ENCODE results near the gene NUP54. TPM values are rescaled to one million over a fixed set of nuclear protein-coding genes. Genes with fewer than 3 reads are reported as not detected.

The NUP54 gene
- total and polyA plus RNA-seq, 9 of the 15 experiments (the other 6 are each of a cell fraction or from before 2014, with no cell fraction given), result 29.6 to 115 (median 67.7) TPM

DNA sequence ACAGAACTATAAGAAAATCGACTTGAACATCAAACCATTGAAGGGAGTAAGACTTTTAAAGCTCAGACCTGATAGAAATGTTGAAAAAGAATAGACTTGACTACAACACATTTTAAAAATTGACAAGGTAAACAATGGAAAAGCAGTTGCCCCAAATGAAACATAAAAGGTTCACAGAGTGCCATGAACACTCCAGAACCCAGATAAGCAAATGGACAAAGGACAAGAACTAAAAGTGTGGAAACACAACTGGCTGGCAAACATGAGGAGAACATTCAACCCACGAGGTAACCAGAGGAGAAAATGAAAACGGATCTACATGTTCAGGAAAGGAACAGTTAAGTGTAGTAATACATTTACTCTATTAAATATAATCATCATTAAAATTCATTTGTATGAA, 39.0 kb upstream of the NUP54 start (continued):
- TF ChIP-seq, protein P1, sequence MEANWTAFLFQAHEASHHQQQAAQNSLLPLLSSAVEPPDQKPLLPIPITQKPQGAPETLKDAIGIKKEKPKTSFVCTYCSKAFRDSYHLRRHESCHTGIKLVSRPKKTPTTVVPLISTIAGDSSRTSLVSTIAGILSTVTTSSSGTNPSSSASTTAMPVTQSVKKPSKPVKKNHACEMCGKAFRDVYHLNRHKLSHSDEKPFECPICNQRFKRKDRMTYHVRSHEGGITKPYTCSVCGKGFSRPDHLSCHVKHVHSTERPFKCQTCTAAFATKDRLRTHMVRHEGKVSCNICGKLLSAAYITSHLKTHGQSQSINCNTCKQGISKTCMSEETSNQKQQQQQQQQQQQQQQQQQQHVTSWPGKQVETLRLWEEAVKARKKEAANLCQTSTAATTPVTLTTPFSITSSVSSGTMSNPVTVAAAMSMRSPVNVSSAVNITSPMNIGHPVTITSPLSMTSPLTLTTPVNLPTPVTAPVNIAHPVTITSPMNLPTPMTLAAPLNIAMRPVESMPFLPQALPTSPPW (CRISPR knock-in tag; IDR thresholded peaks at IDR 0.05), result no peak
- no peak for TF ChIP-seq RBM34 (IDR thresholded peaks at IDR 0.05; ENCODE audit: borderline replicate concordance, insufficient read depth, low read length)
- no peak for TF ChIP-seq PHF20 (IDR thresholded peaks at IDR 0.05; ENCODE audit: partially characterized antibody)
- TF ChIP-seq FOXK1 (CRISPR knock-in tag; IDR thresholded peaks at IDR 0.05; ENCODE audit: borderline replicate concordance), result no peak
- no peak for TF ChIP-seq ZEB2 (IDR thresholded peaks at IDR 0.05)
- no peak for TF ChIP-seq ZNF274 (IDR thresholded peaks at IDR 0.05; ENCODE audit: borderline replicate concordance, low read depth, low read length)
- no peak for TF ChIP-seq HNRNPK (IDR thresholded peaks at IDR 0.05; ENCODE audit: low read depth, low read length, poor library complexity, severe bottlenecking)

DNA sequence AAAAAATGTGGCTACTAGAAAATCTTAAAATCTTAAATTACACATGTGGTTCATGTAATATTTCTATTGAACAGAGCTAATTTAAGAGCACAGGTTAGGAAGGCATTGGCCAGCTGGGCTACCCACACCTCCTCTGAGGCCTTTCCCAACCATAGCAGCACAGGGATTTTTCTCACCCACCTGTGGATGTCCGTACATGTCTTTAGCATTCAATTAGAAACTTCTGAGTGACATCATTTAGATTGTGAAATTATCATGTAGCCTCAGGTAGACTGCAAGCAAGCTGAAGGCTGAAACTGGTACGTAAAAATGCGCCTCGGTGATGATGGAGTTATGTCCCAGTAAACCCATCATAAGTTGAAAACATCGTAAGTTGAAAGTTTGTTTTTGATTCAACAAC, 34.3 kb upstream of the NUP54 start:
- Histone ChIP-seq H3K4me2 (ENCODE audit: insufficient read depth, low read length) (no peak overlapping the region), H3K4me3 (no peak overlapping the region), H4K20me1 (replicated peaks; ENCODE audit: control insufficient read depth, insufficient read depth, low read length) (no peaks in the 10 kb centered on the region), H3K27ac (ENCODE audit: extremely low read depth, low read depth, low read length) (no peak overlapping the region), H3K27me3 (ENCODE audit: control insufficient read depth in 2 of 2, insufficient read depth in 2 of 2, low read length in 2 of 2) (no peaks in the 10 kb centered on the region; a peak in 1 of 5 replicates), H3K9me1 (ENCODE audit: control insufficient read depth, insufficient read depth, low read length) (no peaks in the 10 kb centered on the region), H2AFZ (ENCODE audit: low read depth, low read length) (no peak overlapping the region), H3K79me2 (ENCODE audit: control insufficient read depth, insufficient read depth, low read length) (no peaks in the 10 kb centered on the region), H3K4me1 (replicated peaks in 1 of 2; ENCODE audit: control insufficient read depth in 2 of 2, insufficient read depth in 2 of 2, low read length in 2 of 2) (peaks cover 0 to 5% of the 10 kb centered on the region in 2 experiments; a peak in 3 of 5 replicates), H3K36me3 (ENCODE audit: control insufficient read depth, insufficient read depth, low read length) (peaks cover 4% of the 10 kb centered on the region; the same call in 2 of the 3 replicates), H3K9ac (ENCODE audit: insufficient read depth in 1 of 2, low read depth in 2 of 2, low read length in 2 of 2) (no peak overlapping the region), H3K9me3 (replicated peaks; ENCODE audit: control insufficient read depth, insufficient read depth, low read depth, low read length) (no peaks in the 10 kb centered on the region)
- intact Hi-C loops (cut with micrococcal nuclease) (loop anchor here (5.0 kb wide), 1 partner anchor 325 kb away; no protein-coding TSS in a partner anchor), in situ Hi-C loops (cut with MboI) (no loop called here)
- FAIRE-seq, result no peak
- ATAC-seq, result no peak
- WGBS (ENCODE audit: insufficient coverage, low coverage, missing lambda C conversion rate), result 87% methylated on average over 5 of the region's 5 CpGs
- BruUV-seq (replicated peaks), result no TSS peak
- CTCF ChIA-PET (ENCODE audit: low intra/inter-chr PET ratio), result no interaction called here
- DNase-seq (ENCODE audit: extremely low read depth in 1 of 4, low spot score in 3 of 4), result no peak
- POLR2A ChIA-PET, result no interaction called here
- TF ChIP-seq, protein P2, sequence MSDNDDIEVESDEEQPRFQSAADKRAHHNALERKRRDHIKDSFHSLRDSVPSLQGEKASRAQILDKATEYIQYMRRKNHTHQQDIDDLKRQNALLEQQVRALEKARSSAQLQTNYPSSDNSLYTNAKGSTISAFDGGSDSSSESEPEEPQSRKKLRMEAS (CRISPR knock-in tag; IDR thresholded peaks at IDR 0.05), result no peak
- TF ChIP-seq ATF7 (IDR thresholded peaks at IDR 0.05) (no peak), JUN (IDR thresholded peaks at IDR 0.05; ENCODE audit: borderline replicate concordance, low read depth, low read length) (no peak), JUN (CRISPR knock-in tag; IDR thresholded peaks at IDR 0.05; ENCODE audit: borderline replicate concordance) (no peak), ZNF212 (CRISPR knock-in tag; IDR thresholded peaks at IDR 0.05) (no peak), BRD9 (IDR thresholded peaks at IDR 0.05; ENCODE audit: low read depth, partially characterized antibody) (no peak), SMARCC2 (IDR thresholded peaks at IDR 0.05; ENCODE audit: low read depth) (no peak), TEAD2 (tag; IDR thresholded peaks at IDR 0.05) (no peak), ZNF76 (CRISPR knock-in tag; IDR thresholded peaks at IDR 0.05; ENCODE audit: borderline replicate concordance) (no peak)
- TF ChIP-seq, protein P3, sequence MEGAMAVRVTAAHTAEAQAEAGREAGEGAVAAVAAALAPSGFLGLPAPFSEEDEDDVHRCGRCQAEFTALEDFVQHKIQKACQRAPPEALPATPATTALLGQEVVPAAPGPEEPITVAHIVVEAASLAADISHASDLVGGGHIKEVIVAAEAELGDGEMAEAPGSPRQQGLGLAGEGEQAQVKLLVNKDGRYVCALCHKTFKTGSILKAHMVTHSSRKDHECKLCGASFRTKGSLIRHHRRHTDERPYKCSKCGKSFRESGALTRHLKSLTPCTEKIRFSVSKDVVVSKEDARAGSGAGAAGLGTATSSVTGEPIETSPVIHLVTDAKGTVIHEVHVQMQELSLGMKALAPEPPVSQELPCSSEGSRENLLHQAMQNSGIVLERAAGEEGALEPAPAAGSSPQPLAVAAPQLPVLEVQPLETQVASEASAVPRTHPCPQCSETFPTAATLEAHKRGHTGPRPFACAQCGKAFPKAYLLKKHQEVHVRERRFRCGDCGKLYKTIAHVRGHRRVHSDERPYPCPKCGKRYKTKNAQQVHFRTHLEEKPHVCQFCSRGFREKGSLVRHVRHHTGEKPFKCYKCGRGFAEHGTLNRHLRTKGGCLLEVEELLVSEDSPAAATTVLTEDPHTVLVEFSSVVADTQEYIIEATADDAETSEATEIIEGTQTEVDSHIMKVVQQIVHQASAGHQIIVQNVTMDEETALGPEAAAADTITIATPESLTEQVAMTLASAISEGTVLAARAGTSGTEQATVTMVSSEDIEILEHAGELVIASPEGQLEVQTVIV (CRISPR knock-in tag; IDR thresholded peaks at IDR 0.05; ENCODE audit: borderline replicate concordance), result no peak
- TF ChIP-seq, protein P4, sequence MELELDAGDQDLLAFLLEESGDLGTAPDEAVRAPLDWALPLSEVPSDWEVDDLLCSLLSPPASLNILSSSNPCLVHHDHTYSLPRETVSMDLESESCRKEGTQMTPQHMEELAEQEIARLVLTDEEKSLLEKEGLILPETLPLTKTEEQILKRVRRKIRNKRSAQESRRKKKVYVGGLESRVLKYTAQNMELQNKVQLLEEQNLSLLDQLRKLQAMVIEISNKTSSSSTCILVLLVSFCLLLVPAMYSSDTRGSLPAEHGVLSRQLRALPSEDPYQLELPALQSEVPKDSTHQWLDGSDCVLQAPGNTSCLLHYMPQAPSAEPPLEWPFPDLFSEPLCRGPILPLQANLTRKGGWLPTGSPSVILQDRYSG (tag; conservative IDR thresholded peaks at IDR 0.05; ENCODE audit: low read depth), result no peak

Data from K562 (cell line).